ENCODE measurements around the gene ITGB4. TPM values are rescaled to one million over a fixed set of nuclear protein-coding genes. Genes with fewer than 3 reads are reported as not detected.

ITGB4 gene
- total and polyA plus RNA-seq, 2 donors (not counting 3 experiments of a cell fraction or from before 2014, with no cell fraction given): 4.2 to 6.7 TPM

- CTCF ChIA-PET: interaction anchor here (0.8 to 1.8 kb wide), 4 partner anchors 9 to 124 kb away, joined by 3 to 5 read pairs (median 4); partner anchors contain the start of gene SMIM5
- intact Hi-C loops (cut with micrococcal nuclease): no loop called here
- dilution Hi-C loops (cut with MboI; ENCODE audit: extremely low pct_ligation_motif_present, low sequenced_read_pairs): no loop called here
- Histone ChIP-seq H3K4me1 (ENCODE audit: control insufficient read depth, extremely low read depth, insufficient read depth, low read length) (no peaks in the 10 kb centered on the region), H3K4me3 (replicated peaks in 1 of 3; ENCODE audit: insufficient read depth in 1 of 3, low read depth in 1 of 3, low read length in 3 of 3) (no peak overlapping the region), H3K9me3 (replicated peaks; ENCODE audit: control insufficient read depth, insufficient read depth, low read length) (no peaks in the 10 kb centered on the region), H3K36me3 (ENCODE audit: control insufficient read depth in 2 of 2, extremely low read depth in 1 of 2, insufficient read depth in 2 of 2, low read length in 2 of 2) (peaks cover 0 to 2% of the 10 kb centered on the region in 2 experiments), H3K27ac (ENCODE audit: insufficient read depth, low read depth, low read length) (no peak overlapping the region), H3K4me2 (ENCODE audit: insufficient read depth, low read length) (no peak overlapping the region), H3K79me2 (ENCODE audit: control insufficient read depth, insufficient read depth, low read length) (no peaks in the 10 kb centered on the region), H4K20me1 (replicated peaks; ENCODE audit: control insufficient read depth, extremely low read depth, insufficient read depth, low read length) (no peaks in the 10 kb centered on the region), H3K9me1 (replicated peaks; ENCODE audit: control insufficient read depth, extremely low read depth, insufficient read depth, low read length) (no peaks in the 10 kb centered on the region), H2AFZ (ENCODE audit: low read depth, low read length) (no peak overlapping the region), H3K27me3 (ENCODE audit: control insufficient read depth in 2 of 2, insufficient read depth in 2 of 2, low read length in 2 of 2) (no peaks in the 10 kb centered on the region), H3K9ac (replicated peaks; ENCODE audit: extremely low read depth, insufficient read depth, low read length) (no peak overlapping the region)
- no TSS peak for BruUV-seq (replicated peaks)
- POLR2A ChIA-PET: no interaction called here
- TF ChIP-seq POLR2A (IDR thresholded peaks at IDR 0.05; ENCODE audit: low read depth, low read length) (no peak), EZH2 (IDR thresholded peaks at IDR 0.05; ENCODE audit: borderline replicate concordance, low read depth, low read length, severe bottlenecking) (no peak), JUN (IDR thresholded peaks at IDR 0.05; ENCODE audit: borderline replicate concordance, insufficient read depth, insufficient read length, low read depth) (no peak), MYC (IDR thresholded peaks at IDR 0.05; ENCODE audit: low read depth, low read length) (no peak), GATA2 (IDR thresholded peaks at IDR 0.05; ENCODE audit: insufficient read depth, insufficient read length, low read depth, low read length) (no peak), FOS (IDR thresholded peaks at IDR 0.05; ENCODE audit: borderline replicate concordance, insufficient read depth, low read length) (no peak), POLR2AphosphoS5 (IDR thresholded peaks at IDR 0.05; ENCODE audit: insufficient read depth, low read depth, low read length) (no peak)
- TF ChIP-seq, protein P1, sequence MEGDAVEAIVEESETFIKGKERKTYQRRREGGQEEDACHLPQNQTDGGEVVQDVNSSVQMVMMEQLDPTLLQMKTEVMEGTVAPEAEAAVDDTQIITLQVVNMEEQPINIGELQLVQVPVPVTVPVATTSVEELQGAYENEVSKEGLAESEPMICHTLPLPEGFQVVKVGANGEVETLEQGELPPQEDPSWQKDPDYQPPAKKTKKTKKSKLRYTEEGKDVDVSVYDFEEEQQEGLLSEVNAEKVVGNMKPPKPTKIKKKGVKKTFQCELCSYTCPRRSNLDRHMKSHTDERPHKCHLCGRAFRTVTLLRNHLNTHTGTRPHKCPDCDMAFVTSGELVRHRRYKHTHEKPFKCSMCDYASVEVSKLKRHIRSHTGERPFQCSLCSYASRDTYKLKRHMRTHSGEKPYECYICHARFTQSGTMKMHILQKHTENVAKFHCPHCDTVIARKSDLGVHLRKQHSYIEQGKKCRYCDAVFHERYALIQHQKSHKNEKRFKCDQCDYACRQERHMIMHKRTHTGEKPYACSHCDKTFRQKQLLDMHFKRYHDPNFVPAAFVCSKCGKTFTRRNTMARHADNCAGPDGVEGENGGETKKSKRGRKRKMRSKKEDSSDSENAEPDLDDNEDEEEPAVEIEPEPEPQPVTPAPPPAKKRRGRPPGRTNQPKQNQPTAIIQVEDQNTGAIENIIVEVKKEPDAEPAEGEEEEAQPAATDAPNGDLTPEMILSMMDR (IDR thresholded peaks at IDR 0.05; ENCODE audit: extremely low read depth in 1 of 2, insufficient read depth in 1 of 2, low read depth in 1 of 2, low read length in 2 of 2): no peak
- TF ChIP-seq, protein P2, sequence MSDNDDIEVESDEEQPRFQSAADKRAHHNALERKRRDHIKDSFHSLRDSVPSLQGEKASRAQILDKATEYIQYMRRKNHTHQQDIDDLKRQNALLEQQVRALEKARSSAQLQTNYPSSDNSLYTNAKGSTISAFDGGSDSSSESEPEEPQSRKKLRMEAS (IDR thresholded peaks at IDR 0.05; ENCODE audit: insufficient read depth, insufficient read length): no peak
- FAIRE-seq (no peak), DNase-seq (ENCODE audit: low read depth, low spot score) (no peak)
Measured at GRCh38 chr17:75756451-75757085, 35.3 kb downstream of the ITGB4 start.
